WTC11 (cell line): Measurements from ENCODE around the gene PYCR2. TPM values are rescaled to one million over a fixed set of nuclear protein-coding genes. Genes with fewer than 3 reads are reported as not detected.

Experiments used
- ATAC-seq: fragments of 200-7000 bp; cut with Tn5 transposase; 2 replicates; pipeline ENCODE4 v1.10.0; 2021; ENCODE audit warnings: mild to moderate bottlenecking, moderate library complexity
- CTCF ChIA-PET: fragments of 300-600 bp; sonication (Branson Sonifier 250); formaldehyde crosslinking; loops from one replicate; lab custom pipeline; 2021; ENCODE audit warnings: antibody characterized with exemption; lab: Charles Lee
- POLR2A ChIA-PET: fragments of 350-600 bp; sonication (Branson Sonifier 250); formaldehyde crosslinking; loops from one replicate; lab custom pipeline; 2021; ENCODE audit warnings: antibody characterized with exemption; lab: Charles Lee
- DNase-seq: peaks from one replicate; pipeline ENCODE4 v3.0.0; 2021; ENCODE audit warnings: low spot score
- H3K27ac Mint-ChIP-seq: 2 replicates; pipeline ENCODE4 v1.8.0; 2021; ENCODE audit warnings: mixed read lengths
- H3K27me3 Mint-ChIP-seq: 2 replicates; pipeline ENCODE4 v1.8.0; 2021; ENCODE audit warnings: low read depth, mild to moderate bottlenecking, moderate library complexity, mixed read lengths
- H3K36me3 Mint-ChIP-seq: 2 replicates; pipeline ENCODE4 v1.8.0; 2021; ENCODE audit warnings: mixed read lengths
- H3K4me1 Mint-ChIP-seq: 2 replicates; pipeline ENCODE4 v1.8.0; 2022; ENCODE audit warnings: mixed read lengths
- H3K4me3 Mint-ChIP-seq: 2 replicates; pipeline ENCODE4 v1.8.0; 2021; ENCODE audit warnings: mild to moderate bottlenecking, moderate library complexity, mixed read lengths
- H3K9me3 Mint-ChIP-seq: 2 replicates; pipeline ENCODE4 v1.8.0; 2021; ENCODE audit warnings: mixed read lengths
- ATF1 ChIP-seq: sonication (generic); formaldehyde crosslinking; IDR thresholded peaks from 2 replicates; pipeline ENCODE4 v1.8.1; 2023; ENCODE audit warnings: mild to moderate bottlenecking, moderate library complexity, missing genetic modification reagents
- CREB1 ChIP-seq: sonication (generic); formaldehyde crosslinking; IDR thresholded peaks from 2 replicates; pipeline ENCODE4 v1.8.0; 2023; ENCODE audit warnings: mild to moderate bottlenecking, missing genetic modification reagents
- CREM ChIP-seq: sonication (generic); formaldehyde crosslinking; IDR thresholded peaks from 2 replicates; pipeline ENCODE4 v1.8.1; 2022; ENCODE audit warnings: mild to moderate bottlenecking, missing genetic modification reagents, moderate library complexity
- EMX1 ChIP-seq: fragments of 250-450 bp; sonication (Bioruptor Pico); IDR thresholded peaks from 2 replicates; pipeline ENCODE4 v1.8.0; 2021; ENCODE audit warnings: mild to moderate bottlenecking
- ESRRA ChIP-seq: sonication (generic); formaldehyde crosslinking; IDR thresholded peaks from 2 replicates; pipeline ENCODE4 v1.8.1; 2022; ENCODE audit warnings: mild to moderate bottlenecking, missing genetic modification reagents, borderline replicate concordance
- FOXK1 ChIP-seq: sonication (generic); formaldehyde crosslinking; IDR thresholded peaks from 2 replicates; pipeline ENCODE4 v1.8.0; 2022; ENCODE audit warnings: mild to moderate bottlenecking, moderate library complexity, missing genetic modification reagents
- MLX ChIP-seq: sonication (generic); formaldehyde crosslinking; IDR thresholded peaks from 2 replicates; pipeline ENCODE4 v1.8.1; 2023; ENCODE audit warnings: mild to moderate bottlenecking, missing genetic modification reagents, moderate library complexity
- MXD4 ChIP-seq: fragments of 250-450 bp; sonication (Bioruptor Pico); IDR thresholded peaks from 2 replicates; pipeline ENCODE4 v1.8.0; 2021; ENCODE audit warnings: mild to moderate bottlenecking, moderate library complexity, borderline replicate concordance
- MYBL2 ChIP-seq: sonication (generic); formaldehyde crosslinking; IDR thresholded peaks from 2 replicates; pipeline ENCODE4 v1.8.1; 2023; ENCODE audit warnings: mild to moderate bottlenecking, moderate library complexity, missing genetic modification reagents
- NFYB ChIP-seq: sonication (generic); formaldehyde crosslinking; conservative IDR thresholded peaks from 2 replicates; pipeline ENCODE4 v1.8.0; 2022; ENCODE audit warnings: low read depth, missing genetic modification reagents
- NR3C1 ChIP-seq: sonication (generic); formaldehyde crosslinking; conservative IDR thresholded peaks from 2 replicates; pipeline ENCODE4 v1.8.1; 2023; ENCODE audit warnings: low read depth, mild to moderate bottlenecking, missing genetic modification reagents
- SMAD3 ChIP-seq: sonication (generic); formaldehyde crosslinking; IDR thresholded peaks from 2 replicates; pipeline ENCODE4 v1.8.0; 2022; ENCODE audit warnings: missing genetic modification reagents, mild to moderate bottlenecking, borderline replicate concordance
- SOX15 ChIP-seq: fragments of 250-450 bp; sonication (Bioruptor Pico); IDR thresholded peaks from 2 replicates; pipeline ENCODE4 v1.9.0; 2021; ENCODE audit warnings: mild to moderate bottlenecking
- TP53 ChIP-seq: sonication (generic); formaldehyde crosslinking; IDR thresholded peaks from 2 replicates; pipeline ENCODE4 v1.8.1; 2023; ENCODE audit warnings: mild to moderate bottlenecking, missing genetic modification reagents
- USF1 ChIP-seq: sonication (generic); formaldehyde crosslinking; IDR thresholded peaks from 2 replicates; pipeline ENCODE4 v1.8.0; 2022; ENCODE audit warnings: mild to moderate bottlenecking, missing genetic modification reagents
- ZBTB21 ChIP-seq: sonication (generic); formaldehyde crosslinking; IDR thresholded peaks from 2 replicates; pipeline ENCODE4 v1.8.1; 2023; ENCODE audit warnings: mild to moderate bottlenecking, missing genetic modification reagents, borderline replicate concordance
- ZNF232 ChIP-seq: sonication (generic); formaldehyde crosslinking; IDR thresholded peaks from 2 replicates; pipeline ENCODE4 v1.8.0; 2022; ENCODE audit warnings: mild to moderate bottlenecking, missing genetic modification reagents
- ZNF317 ChIP-seq: sonication (generic); formaldehyde crosslinking; IDR thresholded peaks from 2 replicates; pipeline ENCODE4 v1.8.1; 2023; ENCODE audit warnings: low read depth, mild to moderate bottlenecking, moderate library complexity, missing genetic modification reagents, borderline replicate concordance
- ZNF396 ChIP-seq: fragments of 250-450 bp; sonication (Bioruptor Pico); IDR thresholded peaks from 2 replicates; pipeline ENCODE4 v1.8.0; 2021; ENCODE audit warnings: mild to moderate bottlenecking, moderate library complexity, borderline replicate concordance
- total RNA-seq: library from RNA; stranded (reverse); gene quantifications from 3 replicates; pipeline ENCODE4 v1.2.3, GENCODE V29; 2021
- TF ChIP-seq, protein P1 (sequence below): sonication (generic); formaldehyde crosslinking; IDR thresholded peaks from 2 replicates; pipeline ENCODE4 v1.8.0; 2022; ENCODE audit warnings: mild to moderate bottlenecking, missing genetic modification reagents
- TF ChIP-seq, protein P2 (sequence below): sonication (generic); formaldehyde crosslinking; conservative IDR thresholded peaks from 2 replicates; pipeline ENCODE4 v1.8.1; 2022; ENCODE audit warnings: mild to moderate bottlenecking, missing genetic modification reagents
- TF ChIP-seq, protein P3 (sequence below): sonication (generic); formaldehyde crosslinking; IDR thresholded peaks from 2 replicates; pipeline ENCODE4 v1.8.1; 2022; ENCODE audit warnings: mild to moderate bottlenecking, missing genetic modification reagents, moderate library complexity, borderline replicate concordance
- TF ChIP-seq, protein P4 (sequence below): fragments of 250-450 bp; sonication (Bioruptor Pico); IDR thresholded peaks from 2 replicates; pipeline ENCODE4 v2.1.2; 2022; ENCODE audit warnings: mild to moderate bottlenecking, moderate library complexity

The PYCR2 gene
- total RNA-seq, 1 experiment from 2014 or later = 86.0 TPM

- TF ChIP-seq, protein P1, sequence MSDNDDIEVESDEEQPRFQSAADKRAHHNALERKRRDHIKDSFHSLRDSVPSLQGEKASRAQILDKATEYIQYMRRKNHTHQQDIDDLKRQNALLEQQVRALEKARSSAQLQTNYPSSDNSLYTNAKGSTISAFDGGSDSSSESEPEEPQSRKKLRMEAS = no peak
- no peak for TF ChIP-seq USF1 (CRISPR knock-in tag)
- TF ChIP-seq, protein P2, sequence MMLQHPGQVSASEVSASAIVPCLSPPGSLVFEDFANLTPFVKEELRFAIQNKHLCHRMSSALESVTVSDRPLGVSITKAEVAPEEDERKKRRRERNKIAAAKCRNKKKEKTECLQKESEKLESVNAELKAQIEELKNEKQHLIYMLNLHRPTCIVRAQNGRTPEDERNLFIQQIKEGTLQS (CRISPR knock-in tag) = no peak
- no peak for TF ChIP-seq SMAD3 (CRISPR knock-in tag)
- TF ChIP-seq ZNF317 (CRISPR knock-in tag) = no peak
- TF ChIP-seq TP53 (CRISPR knock-in tag) = no peak
- no peak for TF ChIP-seq ESRRA (CRISPR knock-in tag)
- TF ChIP-seq EMX1 (CRISPR knock-in tag) = no peak
- TF ChIP-seq, protein P3, sequence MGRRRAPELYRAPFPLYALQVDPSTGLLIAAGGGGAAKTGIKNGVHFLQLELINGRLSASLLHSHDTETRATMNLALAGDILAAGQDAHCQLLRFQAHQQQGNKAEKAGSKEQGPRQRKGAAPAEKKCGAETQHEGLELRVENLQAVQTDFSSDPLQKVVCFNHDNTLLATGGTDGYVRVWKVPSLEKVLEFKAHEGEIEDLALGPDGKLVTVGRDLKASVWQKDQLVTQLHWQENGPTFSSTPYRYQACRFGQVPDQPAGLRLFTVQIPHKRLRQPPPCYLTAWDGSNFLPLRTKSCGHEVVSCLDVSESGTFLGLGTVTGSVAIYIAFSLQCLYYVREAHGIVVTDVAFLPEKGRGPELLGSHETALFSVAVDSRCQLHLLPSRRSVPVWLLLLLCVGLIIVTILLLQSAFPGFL (CRISPR knock-in tag) = no peak
- TF ChIP-seq FOXK1 (CRISPR knock-in tag) = no peak
- no peak for TF ChIP-seq MXD4 (CRISPR knock-in tag)
- no peak for TF ChIP-seq NR3C1 (CRISPR knock-in tag)
- TF ChIP-seq CREB1 (CRISPR knock-in tag) = no peak
- TF ChIP-seq ZNF232 (CRISPR knock-in tag) = no peak
- H3K27me3 Mint-ChIP-seq = no peaks in the 10 kb centered on the region
- no peaks in the 10 kb centered on the region for H3K9me3 Mint-ChIP-seq
- POLR2A ChIA-PET = interaction anchor here (0.7 kb wide), 1 partner anchor 326 kb away, joined by 4 read pairs; no protein-coding TSS in a partner anchor
- peaks cover 64% of the 10 kb centered on the region for H3K36me3 Mint-ChIP-seq
- ATAC-seq = no peak
- CTCF ChIA-PET = interaction anchor here (0.7 to 1.8 kb wide), 6 partner anchors 9 to 923 kb away, joined by 3 to 8 read pairs (median 4); partner anchors contain the start of gene TMEM63A
- no peak for DNase-seq
- H3K27ac Mint-ChIP-seq = peak overlapping the region; percentile 38; the same call in 1 of the 2 replicates
- H3K4me1 Mint-ChIP-seq = peaks cover 24% of the 10 kb centered on the region
- H3K4me3 Mint-ChIP-seq = no peak overlapping the region
Measured at GRCh38 chr1:225871359-225872074, 52.5 kb downstream of the PYCR2 start.

GRCh38 chr1:225870911-225871310, 53.1 kb downstream of the PYCR2 start:
- Mint-ChIP-seq H3K27me3 (no peaks in the 10 kb centered on the region), H3K4me1 (peaks cover 19% of the 10 kb centered on the region)
- TF ChIP-seq CREM (CRISPR knock-in tag) = no peak
- TF ChIP-seq SOX15 (CRISPR knock-in tag) = no peak
- TF ChIP-seq MLX (CRISPR knock-in tag) = no peak
- no peak for TF ChIP-seq ATF1 (CRISPR knock-in tag)
- TF ChIP-seq, protein P1 = no peak
- no peak for TF ChIP-seq ZBTB21 (CRISPR knock-in tag)
- no peak for TF ChIP-seq ZNF396 (CRISPR knock-in tag)
- no peak for TF ChIP-seq TP53 (CRISPR knock-in tag)
- TF ChIP-seq NFYB (CRISPR knock-in tag) = no peak
- TF ChIP-seq, protein P2 (CRISPR knock-in tag) = no peak
- TF ChIP-seq, protein P4, sequence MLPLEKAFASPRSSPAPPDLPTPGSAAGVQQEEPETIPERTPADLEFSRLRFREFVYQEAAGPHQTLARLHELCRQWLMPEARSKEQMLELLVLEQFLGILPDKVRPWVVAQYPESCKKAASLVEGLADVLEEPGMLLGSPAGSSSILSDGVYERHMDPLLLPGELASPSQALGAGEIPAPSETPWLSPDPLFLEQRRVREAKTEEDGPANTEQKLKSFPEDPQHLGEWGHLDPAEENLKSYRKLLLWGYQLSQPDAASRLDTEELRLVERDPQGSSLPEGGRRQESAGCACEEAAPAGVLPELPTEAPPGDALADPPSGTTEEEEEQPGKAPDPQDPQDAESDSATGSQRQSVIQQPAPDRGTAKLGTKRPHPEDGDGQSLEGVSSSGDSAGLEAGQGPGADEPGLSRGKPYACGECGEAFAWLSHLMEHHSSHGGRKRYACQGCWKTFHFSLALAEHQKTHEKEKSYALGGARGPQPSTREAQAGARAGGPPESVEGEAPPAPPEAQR (CRISPR knock-in tag) = no peak
- no peak for TF ChIP-seq MYBL2 (CRISPR knock-in tag)
- no peak for TF ChIP-seq CREB1 (CRISPR knock-in tag)
- TF ChIP-seq, all 79 proteins: peak for 0
- 0 out of 2 replicates have a peak overlapping the region, but pooled peaks have one; percentile 38 for H3K27ac Mint-ChIP-seq
- no peak overlapping the region for H3K4me3 Mint-ChIP-seq
- ChIA-PET CTCF (interaction anchor here (0.9 to 1.8 kb wide), 5 partner anchors 10 to 92 kb away, joined by 3 to 8 read pairs (median 4); partner anchors contain the start of gene TMEM63A), POLR2A (no interaction called here)
- peaks cover 66% of the 10 kb centered on the region for H3K36me3 Mint-ChIP-seq
- H3K9me3 Mint-ChIP-seq = no peaks in the 10 kb centered on the region
- DNase-seq = no peak
- no peak for ATAC-seq
